ENCODE data around the gene INPP5A. TPM values are rescaled to one million over a fixed set of nuclear protein-coding genes. Genes with fewer than 3 reads are reported as not detected.

INPP5A gene
- total and polyA plus RNA-seq, 2 donors (not counting 1 experiment from before 2014, with no cell fraction given) = 9.3 to 87.8 TPM

GRCh38 chr10:132536877-132537683, 507 bp upstream of the INPP5A start:
- Histone ChIP-seq H3K9ac (ENCODE audit: low read length) (peak overlapping the region; percentile 68), H3K4me3 (ENCODE audit: control extremely low read depth in 1 of 5, extremely low read depth in 1 of 5, insufficient read depth in 1 of 5, low read depth in 2 of 5, low read length in 4 of 5) (peak overlapping the region; percentile 3 to 71 (median 62)), H3K27ac (ENCODE audit: low read length in 2 of 2) (peak overlapping the region; percentile 43 to 79), H3K36me3 (replicated peaks in 1 of 2; ENCODE audit: control extremely low read depth in 1 of 2, control insufficient read depth in 1 of 2, extremely low read depth in 1 of 2, insufficient read depth in 2 of 2, low read length in 1 of 2) (peaks cover 0 to 7% of the 10 kb centered on the region in 2 experiments), H3K4me1 (ENCODE audit: control insufficient read depth in 2 of 2, insufficient read depth in 2 of 2, low read length in 2 of 2) (peaks cover 41 to 49% of the 10 kb centered on the region in 2 donors), H2AFZ (ENCODE audit: insufficient read depth, low read depth, low read length, poor library complexity, severe bottlenecking) (peak overlapping the region; percentile 90), H4K20me1 (ENCODE audit: control insufficient read depth, insufficient read depth, low read length, poor library complexity, severe bottlenecking) (peaks cover 24% of the 10 kb centered on the region), H3K27me3 (replicated peaks in 1 of 4; ENCODE audit: control extremely low read depth in 1 of 4, control insufficient read depth in 3 of 4, insufficient read depth in 4 of 4, low read length in 3 of 4) (no peaks in the 10 kb centered on the region), H3K4me2 (replicated peaks; ENCODE audit: low read depth, low read length, poor library complexity, severe bottlenecking) (peak overlapping the region; percentile 93), H3K79me2 (ENCODE audit: control insufficient read depth, insufficient read depth, low read length) (peaks cover 41% of the 10 kb centered on the region), H3K9me3 (ENCODE audit: control extremely low read depth in 1 of 3, control insufficient read depth in 2 of 3, insufficient read depth in 1 of 3, low read length in 2 of 3) (peaks cover 0 to 4% (median 0%) of the 10 kb centered on the region in 3 donors)
- TF ChIP-seq CTCF (IDR thresholded peaks at IDR 0.05) (peak; percentile 52), EZH2 (IDR thresholded peaks at IDR 0.05; ENCODE audit: borderline replicate concordance, insufficient read depth, low read depth, low read length, poor library complexity, severe bottlenecking) (no peak)
- H3K4me1 Mint-ChIP-seq = peaks cover 52% of the 10 kb centered on the region
- H3K27ac Mint-ChIP-seq = peak overlapping the region; percentile 70
- under 1% methylated on average over 102 of the region's 102 CpGs for WGBS (ENCODE audit: insufficient coverage)
- intact Hi-C loops (cut with micrococcal nuclease) = loop anchor here (1.0 to 5.0 kb wide), 11 partner anchors 10 to 770 kb away; partner anchors contain the start of genes LRRC27, PWWP2B, TUBGCP2 and ZNF511
- H3K4me3 Mint-ChIP-seq = peak overlapping the region; percentile 85
- ATAC-seq (ENCODE audit: low read depth) (peak; percentile 89), DNase-seq (peak; percentile 100)
- no peaks in the 10 kb centered on the region for H3K9me3 Mint-ChIP-seq (ENCODE audit: insufficient read depth)
- CTCF ChIA-PET = interaction anchor here (0.5 to 1.4 kb wide), 10 partner anchors 16 to 105 kb away, joined by 3 to 11 read pairs (median 4); no protein-coding TSS in a partner anchor
- POLR2A ChIA-PET = interaction anchor here (0.9 to 1.4 kb wide), 3 partner anchors 14 to 229 kb away, joined by 3 to 8 read pairs (median 3); partner anchors contain the start of gene STK32C
- H3K27me3 Mint-ChIP-seq = no peaks in the 10 kb centered on the region
